GM19452 (cell line): ENCODE data around the gene IRGQ.
"Not testable (repeated sequence)": the region's sequence is repeated elsewhere in the genome, so short reads cannot be mapped to it uniquely, and the experiment has no call there.

Experiments
- ATAC-seq: cut with Tn5 transposase; IDR thresholded peaks from one replicate; pipeline ENCODE4 v1.9.1; 2021; ENCODE audit not compliant: unreplicated experiment

The IRGQ gene

DNA sequence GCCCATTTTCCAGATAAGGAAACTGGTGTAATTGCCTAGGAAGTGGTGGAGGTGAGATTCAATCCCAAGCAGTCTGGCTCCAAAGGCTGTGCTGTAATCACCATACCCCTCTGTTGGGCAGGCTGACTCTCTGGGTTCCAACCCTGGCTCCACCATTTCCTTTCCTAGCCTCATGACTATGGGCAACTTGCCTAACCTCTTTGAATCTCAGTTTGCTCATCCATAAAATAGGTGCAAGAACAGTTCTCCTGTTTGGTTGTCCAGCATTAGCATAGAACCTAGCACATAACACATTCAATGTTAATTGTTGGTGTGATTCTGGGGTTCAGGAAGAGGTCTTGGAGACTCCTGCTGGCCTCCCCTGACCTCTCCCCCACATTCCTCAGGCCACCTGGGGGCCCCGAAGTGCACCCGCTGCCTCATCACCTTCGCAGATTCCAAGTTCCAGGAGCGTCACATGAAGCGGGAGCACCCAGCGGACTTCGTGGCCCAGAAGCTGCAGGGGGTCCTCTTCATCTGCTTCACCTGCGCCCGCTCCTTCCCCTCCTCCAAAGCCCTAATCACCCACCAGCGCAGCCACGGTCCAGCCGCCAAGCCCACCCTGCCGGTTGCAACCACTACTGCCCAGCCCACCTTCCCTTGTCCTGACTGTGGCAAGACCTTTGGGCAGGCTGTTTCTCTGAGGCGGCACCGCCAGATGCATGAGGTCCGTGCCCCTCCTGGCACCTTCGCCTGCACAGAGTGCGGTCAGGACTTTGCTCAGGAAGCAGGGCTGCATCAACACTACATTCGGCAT is 2.7 kb upstream of the IRGQ start:
- ATAC-seq = no peak

DNA sequence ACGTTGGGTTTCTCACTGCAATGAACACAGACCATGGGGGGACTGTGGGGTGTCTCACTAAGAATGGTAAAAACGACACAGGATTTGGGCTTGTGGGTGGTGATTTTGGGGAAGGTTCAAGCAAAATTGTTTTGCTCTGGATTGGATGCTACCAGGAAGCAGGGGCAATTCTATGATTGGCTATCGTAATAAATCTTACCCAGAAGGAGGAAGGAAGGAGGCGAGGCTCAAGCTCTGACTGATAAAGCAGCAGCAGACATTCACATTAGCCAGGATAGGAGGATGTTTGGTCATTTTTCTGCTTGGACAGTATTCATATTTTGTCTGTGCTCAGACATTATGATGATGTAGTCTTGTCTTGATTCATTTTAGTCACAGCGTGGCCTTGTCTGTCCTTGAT is 1.9 kb upstream of the IRGQ start:
- no peak for ATAC-seq

DNA sequence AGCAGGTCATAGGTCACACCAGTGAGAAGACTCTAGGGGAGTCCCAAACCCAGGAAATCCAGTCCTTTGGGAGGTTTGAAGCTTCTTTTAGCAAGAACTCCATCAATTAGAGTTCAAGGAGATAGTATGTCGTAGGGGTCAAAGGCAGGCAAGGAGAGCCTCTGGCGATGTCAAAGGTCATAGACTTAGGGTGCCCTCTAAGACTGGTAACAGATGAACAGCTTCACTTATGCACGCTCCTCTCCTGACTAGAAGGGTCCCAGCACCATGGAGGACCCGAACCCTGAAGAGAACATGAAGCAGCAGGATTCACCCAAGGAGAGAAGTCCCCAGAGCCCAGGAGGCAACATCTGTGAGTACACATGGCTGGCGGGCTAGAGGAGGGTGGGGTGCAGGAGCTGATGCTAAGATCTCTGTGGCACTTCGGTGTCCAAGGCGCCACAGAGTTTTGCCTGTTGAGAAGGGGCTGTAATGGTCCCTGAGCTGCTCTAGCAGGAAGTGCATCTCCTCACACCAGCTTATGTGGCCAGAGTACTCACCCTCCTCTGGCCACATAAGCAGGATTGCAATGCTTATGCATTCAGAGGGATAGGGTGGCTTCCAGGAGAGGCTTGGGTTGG is 1.0 kb upstream of the IRGQ start:
- ATAC-seq = no peak

DNA sequence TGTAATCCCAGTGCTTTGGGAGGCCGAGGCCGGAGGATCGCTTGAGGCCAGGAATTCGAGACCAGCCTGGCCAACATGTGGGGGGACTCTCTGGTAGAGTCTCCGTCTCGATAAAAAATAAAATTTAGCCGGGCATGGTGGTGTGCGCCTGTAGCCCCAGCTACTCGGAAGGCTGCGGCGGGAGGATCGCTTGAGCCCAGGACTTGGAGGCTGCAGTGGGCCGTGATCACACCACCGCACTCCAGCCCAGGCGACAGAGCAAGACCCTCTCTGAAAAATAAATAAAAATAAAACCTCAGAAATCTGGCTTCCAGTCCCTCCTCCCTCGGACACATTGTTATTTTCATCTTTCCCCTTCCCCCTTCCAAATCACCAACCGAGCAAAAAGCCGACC is 332 bp downstream of the IRGQ start:
- ATAC-seq = peak; percentile 9

DNA sequence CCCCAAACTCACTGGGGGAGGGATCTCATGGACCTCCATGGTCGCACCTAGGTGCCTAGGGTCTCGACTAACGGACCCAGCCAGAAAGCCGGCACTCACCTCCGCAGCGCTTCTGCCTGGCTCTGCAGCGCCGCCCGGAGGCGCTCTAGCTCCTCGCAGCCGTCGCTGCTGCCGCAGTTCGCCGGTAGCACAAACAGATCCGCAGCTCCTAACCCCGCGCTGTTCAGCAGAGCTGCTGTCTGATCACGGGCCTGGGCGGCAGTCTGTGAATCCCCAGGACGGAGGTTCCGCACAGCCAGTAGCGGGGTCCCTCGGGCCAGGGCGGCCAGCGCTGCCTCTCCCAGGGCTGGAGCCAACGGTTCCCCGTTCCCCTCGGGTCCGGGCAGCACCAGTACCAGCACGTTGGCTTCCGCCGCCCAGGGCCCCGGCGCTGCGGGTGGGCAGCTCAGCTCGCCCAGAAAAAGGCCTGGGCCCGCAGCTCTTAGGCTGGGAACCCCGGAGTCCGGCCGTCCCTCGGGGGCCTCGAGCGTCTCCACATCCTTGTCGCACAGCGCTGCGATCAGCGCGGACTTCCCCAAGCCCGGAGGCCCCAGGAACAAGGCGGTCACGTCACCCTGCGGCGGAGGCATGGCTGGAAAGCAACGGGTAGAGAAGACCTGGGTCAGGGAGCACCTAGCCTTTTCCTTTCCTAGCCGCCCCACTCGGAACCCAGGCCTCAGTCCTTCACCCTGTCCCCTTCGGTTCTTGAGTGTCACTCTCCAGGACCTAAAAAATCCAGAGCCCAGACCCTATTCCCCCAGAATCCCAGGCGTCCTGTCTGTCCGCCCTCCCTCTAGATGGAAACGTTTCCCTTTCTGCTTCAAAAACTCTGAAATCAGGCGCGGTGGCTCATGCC is 977 bp downstream of the IRGQ start:
- peak; percentile 36 for ATAC-seq

DNA sequence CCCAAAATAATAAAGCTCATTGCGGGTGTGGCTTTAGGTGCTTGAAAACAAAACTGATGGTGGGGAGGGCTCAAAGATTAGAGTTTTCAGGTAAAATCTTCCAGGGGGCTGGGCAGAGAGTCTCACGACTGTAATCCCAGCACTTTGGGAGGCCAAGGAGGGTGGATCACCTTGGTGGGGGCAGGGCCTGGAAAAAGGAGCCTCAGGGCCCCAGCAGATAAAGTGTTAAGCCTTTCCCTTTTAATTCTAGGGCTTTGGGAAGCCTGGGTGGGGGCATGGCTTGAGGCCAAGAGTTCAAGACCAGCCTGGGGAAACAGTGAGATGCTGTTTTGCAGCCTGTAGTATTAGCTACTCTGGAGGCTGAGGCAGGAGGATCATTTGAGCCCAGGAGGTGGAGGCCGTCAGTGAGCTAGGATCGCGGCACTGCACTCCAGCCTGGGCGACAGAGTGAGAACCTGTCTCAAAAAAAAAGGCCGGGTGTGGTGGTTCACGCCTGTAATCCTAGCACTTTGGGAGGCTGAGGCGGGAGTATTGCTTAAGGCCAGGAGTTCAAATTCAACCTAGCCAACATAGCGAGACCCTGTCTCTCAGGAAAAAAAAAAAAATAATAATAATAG is 1.7 kb downstream of the IRGQ start:
- ATAC-seq = no peak

DNA sequence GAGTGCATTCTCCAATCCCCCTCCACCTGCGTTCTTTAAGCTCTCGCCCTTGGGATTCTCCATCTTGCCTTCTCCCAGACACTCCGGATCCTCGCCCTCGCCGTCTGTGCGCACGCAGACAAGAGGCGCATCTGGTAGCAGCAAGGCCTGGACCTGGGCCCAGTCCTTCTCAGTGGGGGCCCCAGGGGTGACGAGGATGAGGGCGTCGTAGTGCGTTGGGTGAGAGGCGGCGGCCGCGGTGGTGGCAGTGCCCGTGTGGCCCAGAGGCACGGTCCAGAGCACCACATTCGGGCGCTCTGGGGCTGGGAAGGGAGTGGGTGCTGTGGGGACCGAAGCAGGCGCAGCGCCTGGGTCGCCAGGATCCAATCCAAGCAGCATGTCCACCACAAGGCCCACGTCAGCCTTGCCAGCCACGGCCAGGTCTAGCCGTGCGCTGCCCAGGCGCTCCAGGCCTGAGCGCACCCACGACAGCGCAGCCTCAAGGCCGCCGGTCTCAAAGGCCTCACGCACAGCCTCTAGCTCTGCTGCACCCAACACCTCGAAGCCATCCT is 3.1 kb downstream of the IRGQ start:
- ATAC-seq = no peak

DNA sequence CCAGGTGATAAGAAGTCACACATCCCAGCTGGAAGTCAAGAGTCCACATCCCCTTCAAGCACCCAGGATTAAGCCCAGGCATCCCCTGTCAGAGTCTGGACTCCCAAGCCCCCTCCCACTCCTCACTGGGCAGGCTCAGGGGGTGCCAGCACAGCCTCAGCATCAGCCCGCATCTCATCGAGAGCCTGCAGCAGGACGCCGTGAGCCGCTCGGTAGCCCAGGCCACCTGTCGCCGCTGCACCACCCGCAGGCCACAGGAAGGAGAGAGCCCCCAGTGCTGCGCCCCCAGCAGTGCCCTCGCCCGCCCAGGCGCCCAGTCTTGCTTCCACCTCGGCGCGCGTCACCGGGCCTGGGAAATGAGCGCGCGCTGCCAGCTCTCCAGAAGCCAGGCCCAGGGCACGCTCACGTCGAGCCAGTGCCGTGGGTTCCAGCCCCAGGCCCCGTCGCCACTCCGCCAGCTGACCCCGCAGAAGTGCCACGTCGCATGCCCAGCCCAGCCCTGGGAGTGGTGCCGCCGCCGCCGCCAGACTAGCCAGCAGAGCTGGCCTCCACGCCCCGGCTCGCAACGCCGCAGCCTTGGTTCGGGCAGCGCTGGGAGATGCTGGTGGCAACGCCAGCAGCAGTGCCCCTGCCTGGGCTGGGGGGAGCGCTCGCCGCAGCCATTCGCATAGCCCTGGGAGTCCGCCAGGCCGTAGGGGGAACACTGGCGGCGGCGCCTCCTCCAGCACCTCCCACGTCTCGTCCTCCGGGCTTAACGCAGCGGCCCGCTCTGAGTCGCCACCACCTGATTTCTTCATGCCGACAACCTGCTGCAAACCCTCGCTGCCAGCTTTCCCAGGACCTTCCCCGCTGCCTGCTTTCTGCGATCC is 3.8 kb downstream of the IRGQ start:
- no peak for ATAC-seq

DNA sequence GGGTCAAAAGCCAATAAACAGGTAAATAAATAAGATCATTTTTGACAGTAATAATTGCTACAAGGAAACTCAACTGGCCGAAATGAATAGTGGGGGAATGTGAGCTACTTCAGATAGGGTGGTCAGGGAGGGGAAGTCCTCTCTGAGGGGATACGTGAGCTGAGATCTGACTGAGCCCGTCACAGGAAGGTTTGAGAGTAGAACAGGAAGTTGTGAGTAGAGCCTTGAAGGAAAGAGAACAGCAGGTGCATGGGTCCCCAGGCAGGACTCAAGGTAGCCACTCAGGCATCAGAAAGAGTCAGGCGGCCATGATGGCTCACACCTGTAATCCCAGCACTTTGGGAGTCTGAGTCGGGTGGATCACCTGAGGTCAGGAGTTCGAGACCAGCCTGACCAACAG is 6.3 kb downstream of the IRGQ start:
- no peak for ATAC-seq

DNA sequence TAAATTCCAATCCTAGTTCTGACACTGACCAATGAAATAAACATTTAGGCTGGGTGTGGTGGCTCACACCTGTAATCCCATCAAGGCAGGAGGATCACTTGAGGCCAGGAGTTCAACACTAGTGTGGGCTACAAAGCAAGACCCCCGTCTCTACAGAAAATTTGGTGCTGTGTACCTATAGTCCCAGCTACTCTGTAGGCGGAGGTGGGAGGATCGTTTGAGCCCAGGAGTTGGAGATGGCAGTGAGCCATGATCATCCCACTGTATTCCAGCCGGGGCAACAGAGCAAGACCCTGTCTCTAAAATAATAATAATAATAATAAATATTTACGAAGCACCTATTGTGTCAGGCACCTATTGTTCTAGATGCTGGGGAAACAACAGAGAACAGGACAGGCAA is 6.7 kb downstream of the IRGQ start:
- ATAC-seq = no peak

DNA sequence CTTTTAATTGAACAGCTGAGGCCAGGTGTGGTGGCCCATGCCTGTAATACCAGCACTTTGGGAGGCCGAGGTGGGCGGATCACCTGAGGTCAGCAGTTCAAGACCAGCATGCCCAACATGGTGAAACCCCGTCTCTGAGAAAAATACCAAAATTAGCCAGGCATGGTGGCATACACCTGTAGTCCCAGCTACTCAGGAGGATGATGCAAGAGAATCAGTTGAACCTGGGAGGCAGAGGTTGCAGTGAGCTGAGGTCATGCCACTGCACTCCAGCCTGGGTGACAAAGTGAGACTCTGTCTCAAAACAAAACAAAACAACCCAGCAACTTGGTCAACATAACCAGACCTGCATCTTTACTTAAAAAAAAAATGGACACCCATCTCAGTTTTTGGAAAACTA is 8.9 kb downstream of the IRGQ start:
- not testable (repeated sequence) for ATAC-seq

DNA sequence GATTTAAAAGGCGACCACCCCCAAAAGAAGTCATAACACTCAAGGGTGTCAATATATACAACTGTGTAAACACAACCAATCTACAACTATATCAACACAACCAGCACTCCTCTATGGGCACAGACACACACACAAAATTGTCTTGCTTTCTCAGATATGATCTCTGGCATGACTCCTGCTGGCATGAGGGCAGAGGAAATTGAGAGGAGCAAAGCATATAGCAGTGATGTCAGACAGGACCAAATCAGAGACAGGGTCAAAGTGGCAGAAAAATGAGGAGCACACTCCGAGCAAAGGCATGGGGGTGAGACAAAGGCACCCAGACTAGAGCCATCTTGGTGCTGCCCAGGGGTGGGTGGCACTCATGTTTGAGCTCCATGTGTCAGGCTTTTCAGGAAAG is 9.6 kb downstream of the IRGQ start:
- no peak for ATAC-seq

DNA sequence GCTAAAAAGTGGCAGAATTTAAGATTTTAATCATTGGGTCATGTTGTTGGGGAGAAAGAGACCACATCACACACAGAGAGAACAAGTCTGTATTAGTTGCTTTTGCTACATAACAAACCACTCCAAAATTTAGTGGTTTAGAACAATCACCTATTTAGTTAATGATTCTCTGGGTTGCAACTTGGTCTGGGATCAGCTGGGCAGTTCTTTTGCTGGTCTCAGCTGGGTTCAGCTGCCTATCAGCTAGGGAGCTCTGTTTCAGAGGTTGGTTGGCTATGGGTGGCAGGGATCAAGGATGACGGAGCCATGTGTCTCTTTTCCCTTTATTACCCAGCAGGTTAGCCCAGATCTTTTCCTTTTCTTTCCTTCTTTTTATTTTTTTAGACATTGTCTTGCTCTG is 11.4 kb downstream of the IRGQ start:
- no peak for ATAC-seq

DNA sequence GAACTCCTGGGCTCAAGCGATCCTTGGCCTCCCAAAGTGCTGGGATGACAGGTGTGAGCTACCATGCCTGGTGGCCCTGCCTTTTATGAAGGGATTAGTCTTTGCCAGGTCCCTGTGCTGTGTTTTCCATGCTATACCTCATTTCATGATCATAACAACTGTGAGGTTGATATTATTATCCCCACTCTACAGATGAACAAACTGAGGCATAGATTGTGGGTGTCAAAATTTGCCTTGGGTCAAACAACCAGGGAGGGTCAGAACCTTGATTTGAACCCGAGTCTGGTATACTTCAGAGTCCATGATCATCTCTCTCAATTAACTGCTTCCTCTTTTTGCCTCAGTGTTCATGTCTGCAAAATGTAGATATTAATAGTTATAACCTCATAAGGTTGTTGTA is 13.4 kb downstream of the IRGQ start:
- no peak for ATAC-seq

DNA sequence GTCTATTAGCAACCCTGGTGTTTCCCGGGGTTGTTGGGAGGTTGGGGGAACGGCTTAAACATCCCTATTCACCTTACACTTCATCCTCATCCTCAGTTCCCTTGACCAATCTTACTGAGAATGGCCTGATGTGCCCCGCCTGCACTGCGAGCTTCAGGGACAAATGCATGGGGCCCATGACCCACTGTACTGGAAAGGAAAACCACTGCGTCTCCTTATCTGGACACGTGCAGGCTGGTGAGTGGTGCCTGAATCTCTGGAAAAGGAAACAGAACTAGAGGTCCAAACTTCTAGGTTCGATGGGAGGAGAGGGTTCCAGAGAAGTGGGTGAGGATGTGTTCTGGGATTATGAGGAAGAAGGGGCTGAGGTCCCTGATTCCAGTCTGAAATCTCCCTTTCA is 14.5 kb downstream of the IRGQ start:
- ATAC-seq = no peak

DNA sequence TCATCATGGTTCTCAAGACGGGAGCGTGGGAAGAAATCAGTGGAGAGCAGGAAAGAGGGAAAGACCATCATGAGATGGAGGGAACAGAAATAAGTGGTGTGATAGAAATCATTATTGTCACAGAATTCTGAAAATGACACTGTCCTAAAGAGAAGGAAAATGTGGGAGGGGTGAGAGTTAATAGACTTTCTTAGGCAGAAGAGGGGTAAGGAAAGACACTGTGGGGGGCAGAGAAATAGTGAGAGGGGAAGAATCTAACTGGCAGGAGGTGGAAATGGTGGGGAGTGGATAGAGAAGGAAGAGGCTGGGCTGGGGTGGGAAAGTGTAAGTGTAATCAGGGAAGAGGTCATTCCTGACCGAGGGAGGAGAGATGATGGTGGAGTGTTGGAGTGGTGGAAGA is 17.1 kb downstream of the IRGQ start:
- ATAC-seq = no peak

DNA sequence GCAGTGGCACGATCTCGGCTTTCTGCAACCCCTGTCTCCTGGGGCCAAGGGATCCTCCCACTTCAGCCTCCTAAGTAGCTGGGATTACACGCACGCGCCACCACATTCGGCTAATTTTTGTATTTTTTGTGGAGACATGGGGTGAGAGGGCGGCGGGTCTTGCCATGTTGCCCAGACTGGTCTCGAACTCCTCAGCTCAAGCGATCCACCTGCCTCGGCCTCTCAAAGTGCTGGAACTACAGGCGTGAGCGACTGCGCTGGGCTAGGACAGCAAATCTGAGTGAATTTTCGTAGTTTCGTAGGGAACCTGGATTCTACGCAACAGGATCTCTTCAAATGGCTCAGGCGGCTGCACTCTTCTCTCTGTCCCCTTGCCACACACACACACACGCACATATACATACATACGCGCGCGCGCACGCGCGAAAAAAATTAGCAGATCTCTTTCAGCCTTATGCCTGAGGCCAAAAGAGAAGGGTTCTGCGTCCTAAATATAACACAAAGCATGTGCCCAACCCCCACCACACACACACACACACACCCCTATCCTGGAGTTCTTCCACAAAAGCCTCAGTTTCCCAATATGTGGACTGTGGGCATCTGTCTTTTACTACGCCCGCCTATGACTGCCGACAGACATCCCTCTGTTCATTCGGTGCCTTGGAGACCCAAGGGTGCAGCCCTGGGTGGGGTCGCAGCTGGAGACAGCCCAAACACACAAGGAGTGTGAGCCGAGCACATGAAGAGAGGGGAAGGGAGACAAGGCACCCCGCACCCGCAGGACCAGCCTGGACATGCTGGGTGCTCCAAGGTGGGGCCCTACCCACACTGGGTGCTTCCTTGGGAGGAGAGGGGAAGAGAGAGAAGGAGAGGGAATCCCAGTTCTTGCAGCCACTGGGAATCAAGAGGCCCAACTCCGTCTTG is 19.7 kb downstream of the IRGQ start:
- ATAC-seq = no peak

DNA sequence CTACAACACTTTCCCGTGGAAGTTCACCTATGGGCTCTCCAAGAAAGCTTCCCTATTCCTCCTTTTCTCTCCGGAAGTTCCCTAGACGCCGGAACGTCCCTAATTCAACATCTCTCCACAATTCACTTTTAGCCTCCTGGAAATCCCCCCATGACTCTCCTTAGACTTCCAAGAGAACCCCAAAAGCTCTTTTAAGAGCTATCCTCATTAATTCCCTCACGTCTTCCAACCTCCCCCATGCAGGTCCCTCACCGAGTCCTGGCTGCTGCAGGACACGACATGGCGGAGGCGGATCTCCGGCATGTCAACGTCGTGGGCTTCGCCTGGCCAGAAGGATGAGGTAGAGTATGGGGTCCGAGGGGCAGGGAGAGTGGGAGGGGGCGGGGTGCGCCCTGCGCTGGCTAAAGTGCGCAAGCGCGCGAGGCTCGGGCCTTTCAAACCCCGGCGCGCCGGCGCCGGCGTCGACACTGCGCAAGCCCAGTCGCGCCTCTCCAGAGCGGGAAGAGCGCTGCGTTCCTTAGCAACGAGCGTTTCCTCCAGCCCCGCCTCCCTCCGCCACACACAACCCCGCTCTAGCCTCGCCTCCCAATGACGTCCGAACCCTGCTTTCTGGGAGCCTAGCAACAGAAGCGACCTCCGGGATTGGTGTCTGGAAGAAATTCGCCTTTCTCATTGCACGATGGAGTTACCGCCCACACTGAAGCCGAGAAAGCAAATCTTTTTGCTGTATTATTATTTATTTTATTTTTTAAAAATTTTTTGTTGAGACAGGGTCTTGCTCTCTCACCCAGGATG is 20.6 kb downstream of the IRGQ start, which contains the start of the genes PINLYP and XRCC1:
Gene PINLYP (plus strand): TSS at position 646 of the 795 bp plus-strand sequence. CDS start 1,391 bp downstream, outside the sequence.
Gene XRCC1 (minus strand): TSS at position 372 of the 795 bp plus-strand sequence. CDS start 69 bp downstream, at position 303.
- ATAC-seq = peak; percentile 96
